Activated CD4-positive, alpha-beta T cell treated with anti-CD3 and anti-CD28 coated beads, Interleukin-2, amount 50 U/mL, for 16 hours (primary cell): ENCODE data around the gene PLCB4.

Experiments
- DNase-seq: peaks from one replicate; pipeline ENCODE4 v3.0.0-alpha.2; 2020

PLCB4 gene

DNA sequence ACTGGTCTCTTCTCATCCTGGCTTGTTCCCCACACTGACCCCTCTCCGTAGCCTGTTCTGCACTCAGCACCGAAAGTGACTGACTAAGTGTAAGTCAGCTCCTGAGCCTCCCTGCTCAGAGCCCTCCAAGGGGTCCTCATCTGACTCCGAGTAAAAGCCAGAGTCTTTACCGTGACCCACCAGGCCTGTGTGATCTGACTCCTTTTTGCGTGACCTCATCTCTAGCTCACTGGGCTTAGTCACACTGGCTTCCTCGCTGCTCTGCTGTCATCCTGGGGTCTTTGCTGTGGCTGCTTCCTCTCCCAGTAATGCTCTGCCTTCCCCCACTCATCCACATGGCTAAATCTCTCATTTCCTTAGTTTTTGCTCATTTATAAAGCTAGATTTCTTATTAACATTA lies 116.6 kb downstream of the PLCB4 start:
- no peak for DNase-seq

DNA sequence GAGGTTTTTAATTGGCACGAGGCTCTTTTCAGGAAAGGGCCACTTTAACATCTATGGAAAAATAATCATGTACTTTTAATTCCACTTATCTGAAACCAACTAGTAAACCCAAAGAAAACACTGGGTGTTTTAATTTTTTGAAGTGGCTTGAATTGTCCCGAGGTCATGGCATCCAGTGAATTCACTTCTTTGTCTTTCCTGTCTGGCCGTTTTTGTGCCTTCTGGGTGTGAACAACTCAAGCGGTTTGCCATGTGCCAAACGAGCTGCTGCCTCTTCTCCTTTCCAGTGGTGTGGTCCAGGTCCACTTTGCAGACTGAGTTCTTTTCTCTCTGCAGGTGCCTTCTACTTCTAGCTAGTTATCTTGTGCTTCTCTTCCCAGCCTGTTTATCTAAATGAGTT lies 117.5 kb downstream of the PLCB4 start:
- DNase-seq, result no peak

- no peak for DNase-seq
Measured at GRCh38 chr20:9195031-9195430, 126.1 kb downstream of the PLCB4 start.

- no peak for DNase-seq
Measured at GRCh38 chr20:9196110-9196509, 127.2 kb downstream of the PLCB4 start.

DNA sequence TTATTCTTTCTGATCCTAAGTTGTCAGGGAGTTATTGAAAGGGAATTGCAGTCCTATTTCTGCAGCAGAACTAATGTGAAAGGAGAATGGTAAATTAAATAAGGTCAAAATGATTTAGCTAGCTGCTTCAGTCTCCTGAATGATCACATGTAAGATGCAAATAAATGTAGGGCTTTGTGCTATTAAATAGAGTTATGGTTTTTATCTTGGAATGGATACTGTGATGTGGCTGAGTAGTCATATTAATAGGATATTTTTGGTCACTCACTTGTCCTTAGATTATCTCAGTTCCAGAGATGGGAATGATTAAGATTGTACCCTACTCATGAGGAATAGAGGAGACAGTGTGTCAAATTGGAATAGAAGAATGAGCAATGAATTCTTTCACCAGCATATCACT lies 129.6 kb downstream of the PLCB4 start:
- no peak for DNase-seq

- no peak for DNase-seq
Measured at GRCh38 chr20:9200196-9200595, 131.3 kb downstream of the PLCB4 start.

- DNase-seq, result no peak
Measured at GRCh38 chr20:9200620-9201019, 131.7 kb downstream of the PLCB4 start.

DNA sequence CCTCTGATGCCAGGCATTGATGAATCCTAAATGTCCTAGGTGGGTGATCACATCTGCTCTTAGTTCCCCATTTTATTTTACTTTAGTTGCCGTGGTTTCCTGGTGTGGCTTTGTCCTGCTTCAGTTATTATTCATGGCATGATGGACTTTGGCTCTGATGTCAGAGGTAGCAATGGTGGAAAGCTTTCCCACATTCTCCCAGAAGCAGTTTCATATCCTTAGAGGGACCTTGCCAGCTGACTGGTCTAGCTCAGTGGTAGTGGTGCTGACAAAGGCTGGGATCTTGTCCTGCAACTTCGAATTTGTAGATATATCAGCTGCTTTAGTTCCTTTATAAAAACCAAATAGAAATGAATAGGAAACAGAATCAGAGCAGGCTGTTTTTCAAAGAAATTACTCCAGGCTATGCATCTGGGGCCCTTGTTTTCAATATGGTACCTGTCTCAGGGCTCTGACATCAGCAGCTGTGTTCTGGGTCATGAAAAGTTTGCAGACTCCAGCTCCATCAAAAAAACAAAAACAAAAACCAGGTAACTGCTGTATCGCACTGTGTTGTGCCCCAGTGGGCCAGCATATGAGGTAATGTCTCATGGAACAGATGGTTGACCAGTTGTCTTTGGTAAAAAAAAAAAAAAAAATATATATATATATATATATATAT lies 133.7 kb downstream of the PLCB4 start:
- no peak for DNase-seq

GRCh38 chr20:9203081-9203447 lies 134.2 kb downstream of the PLCB4 start:
- no peak for DNase-seq

- no peak for DNase-seq
Measured at GRCh38 chr20:9204979-9205378, 136.1 kb downstream of the PLCB4 start.

DNA sequence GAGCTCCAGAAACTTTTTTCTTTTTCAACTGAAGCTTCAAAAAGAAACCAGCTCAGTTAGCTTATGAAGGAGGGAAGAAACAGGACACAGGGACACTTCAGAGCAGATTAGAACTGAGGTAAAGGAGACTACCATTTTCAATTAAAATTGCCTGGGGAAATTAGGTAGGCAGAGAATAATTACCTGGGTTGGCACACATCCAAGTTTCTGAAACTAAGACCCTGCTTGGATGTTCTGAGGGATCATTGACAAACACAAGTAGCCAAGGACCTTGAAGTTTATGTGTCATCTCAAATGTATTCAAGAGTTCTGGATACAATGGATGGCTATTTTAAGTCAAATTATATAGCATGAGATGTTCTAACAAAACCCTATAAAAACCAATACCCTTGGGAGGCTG lies 137.6 kb downstream of the PLCB4 start:
- DNase-seq, result no peak

DNA sequence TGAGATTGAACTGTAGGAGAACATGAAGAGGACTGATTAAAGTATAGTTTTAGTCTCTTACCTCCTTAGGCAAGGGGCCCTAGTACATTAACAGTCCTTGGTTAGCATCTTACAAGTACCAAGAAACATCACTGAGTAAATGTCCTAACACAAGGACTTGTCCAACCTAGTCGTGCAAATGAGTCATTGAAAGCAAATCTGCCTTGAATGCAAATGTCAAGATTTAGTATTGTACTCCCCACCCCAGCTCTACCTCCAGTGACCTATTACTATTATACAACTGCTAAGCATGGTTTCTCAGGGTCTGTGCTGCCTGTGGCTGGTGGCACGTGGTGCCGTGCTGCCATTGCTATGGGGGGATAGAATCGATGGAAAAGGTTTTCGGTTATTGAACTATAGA lies 138.4 kb downstream of the PLCB4 start:
- no peak for DNase-seq

DNA sequence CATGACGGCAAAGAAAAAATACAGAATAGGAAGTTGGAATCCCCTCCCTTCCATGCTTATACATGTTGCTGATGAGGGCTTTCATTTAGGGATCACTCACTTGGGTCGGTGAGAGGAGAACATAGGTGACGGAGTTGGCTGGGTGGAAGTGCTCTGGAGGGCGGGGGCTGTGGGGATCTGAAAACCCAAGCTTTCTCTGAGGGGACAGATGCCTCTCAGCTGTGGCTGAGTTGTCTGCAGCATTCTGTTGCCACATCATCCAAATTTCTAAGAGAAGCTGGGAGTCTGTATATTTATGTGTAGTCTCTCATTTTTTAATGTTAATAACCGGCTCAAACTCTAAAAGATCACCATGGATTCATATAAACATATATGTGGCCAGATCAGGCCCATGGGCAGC lies 141.5 kb downstream of the PLCB4 start:
- no peak for DNase-seq

GRCh38 chr20:9211016-9211760 lies 142.3 kb downstream of the PLCB4 start:
- DNase-seq, result no peak

DNA sequence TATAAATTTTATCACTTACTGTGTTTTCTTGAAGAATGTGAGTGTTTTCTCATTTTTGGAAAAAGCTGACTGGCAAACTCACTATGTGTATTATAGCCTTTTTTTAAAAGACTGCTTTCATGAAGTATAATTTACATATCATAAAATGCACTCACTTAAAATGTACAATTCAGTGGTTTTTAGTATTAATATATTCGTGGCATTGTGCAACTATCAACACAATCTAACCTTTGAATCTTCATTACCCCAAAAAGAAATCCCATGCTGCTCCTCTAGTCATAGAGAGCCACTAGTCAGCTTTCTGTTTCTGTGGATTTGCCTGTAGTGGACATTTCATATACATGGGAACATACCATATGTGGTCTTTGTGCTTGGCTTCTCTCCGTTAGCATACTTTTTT lies 143.8 kb downstream of the PLCB4 start:
- no peak for DNase-seq

- DNase-seq, result no peak
Measured at GRCh38 chr20:9214685-9215084, 145.8 kb downstream of the PLCB4 start.

DNA sequence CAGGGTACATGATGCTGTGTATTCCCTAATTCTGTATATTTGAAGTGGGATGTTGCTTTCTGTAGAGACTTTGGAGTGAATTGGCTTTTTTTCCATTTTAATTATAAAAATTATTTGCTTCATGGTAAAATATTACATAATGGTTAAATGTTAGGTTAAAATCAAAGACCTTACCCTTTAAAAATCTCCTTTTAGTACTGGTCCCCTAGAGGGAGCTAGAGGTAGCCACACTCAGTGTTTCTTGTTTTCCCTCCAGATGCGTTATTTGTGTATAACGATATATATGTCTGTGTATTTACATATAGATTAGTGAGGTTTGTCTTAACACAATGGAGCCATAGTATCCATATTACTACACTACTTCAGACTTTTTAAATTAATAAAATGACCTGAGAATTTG lies 146.7 kb downstream of the PLCB4 start:
- no peak for DNase-seq

DNA sequence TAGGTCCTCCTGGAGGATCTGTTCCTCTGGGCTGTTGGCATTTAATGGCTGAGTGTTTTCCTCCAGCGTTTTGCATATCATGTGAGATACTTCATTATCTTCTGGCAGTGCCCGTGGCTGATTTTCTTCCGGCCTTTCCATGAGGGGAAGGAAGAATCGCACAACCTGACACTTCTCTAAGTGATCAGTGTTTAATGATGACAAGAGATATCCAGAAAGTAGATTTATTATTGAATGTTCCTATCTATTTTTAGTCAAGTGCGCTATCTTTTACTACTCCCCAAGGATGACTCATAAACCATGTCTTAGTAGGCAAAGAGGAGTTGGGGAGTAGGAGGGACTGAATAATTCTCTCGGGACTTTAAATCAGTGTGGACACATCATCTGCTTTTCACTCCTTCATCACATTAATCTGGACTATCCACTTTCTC lies 149.7 kb downstream of the PLCB4 start:
- DNase-seq, result no peak

DNA sequence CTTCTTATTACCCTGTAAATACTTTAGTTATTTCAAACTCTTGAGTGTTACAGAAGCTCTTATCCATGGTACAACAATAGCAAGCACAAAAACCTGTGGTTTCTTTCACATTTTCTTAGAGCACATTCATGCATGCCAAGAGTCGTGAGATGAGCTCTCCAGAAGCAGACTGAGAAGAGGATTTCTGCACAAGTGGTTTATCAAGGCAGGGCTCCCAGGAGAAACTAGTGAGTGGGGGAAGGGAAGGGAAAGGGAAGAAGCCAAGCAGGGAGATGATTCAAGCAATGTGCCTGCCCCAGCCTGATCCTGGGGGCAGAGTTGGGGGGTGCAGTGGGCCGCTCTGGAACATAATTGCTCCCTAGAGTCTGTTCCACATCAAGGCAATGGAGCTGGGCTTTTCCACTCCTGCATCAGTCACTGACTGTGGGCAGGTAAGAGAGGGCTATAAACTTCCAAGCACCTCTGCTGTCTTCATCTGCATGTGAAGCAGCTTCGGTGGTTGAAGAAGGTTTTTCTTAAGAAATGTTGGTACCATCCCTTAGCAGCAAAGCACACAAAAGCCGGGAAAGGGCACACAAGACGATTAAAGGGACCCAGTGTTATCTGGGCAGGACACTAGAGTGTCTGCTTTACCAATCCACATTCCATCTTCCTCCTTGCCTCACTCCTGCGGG lies 152.1 kb downstream of the PLCB4 start:
- DNase-seq, result no peak

DNA sequence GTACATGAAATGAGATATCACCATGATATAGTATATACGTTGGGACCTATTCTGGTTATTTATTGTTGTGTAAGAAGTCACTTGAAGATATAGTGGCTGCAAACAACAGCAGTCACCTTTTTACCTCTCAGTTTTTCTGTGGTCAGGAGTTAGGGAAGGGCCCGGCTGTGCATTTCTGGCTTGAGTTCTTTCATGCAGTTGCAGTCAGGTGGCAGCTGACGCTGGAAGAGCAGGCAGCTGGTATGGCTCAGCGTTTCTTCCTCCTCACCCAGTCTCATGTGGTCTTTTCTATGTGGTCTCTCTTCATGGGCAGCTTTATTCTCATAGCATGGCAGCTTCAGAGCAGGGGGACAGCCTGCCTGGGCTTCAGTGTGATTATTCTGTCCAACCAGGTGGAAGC lies 154.4 kb downstream of the PLCB4 start:
- no peak for DNase-seq

DNA sequence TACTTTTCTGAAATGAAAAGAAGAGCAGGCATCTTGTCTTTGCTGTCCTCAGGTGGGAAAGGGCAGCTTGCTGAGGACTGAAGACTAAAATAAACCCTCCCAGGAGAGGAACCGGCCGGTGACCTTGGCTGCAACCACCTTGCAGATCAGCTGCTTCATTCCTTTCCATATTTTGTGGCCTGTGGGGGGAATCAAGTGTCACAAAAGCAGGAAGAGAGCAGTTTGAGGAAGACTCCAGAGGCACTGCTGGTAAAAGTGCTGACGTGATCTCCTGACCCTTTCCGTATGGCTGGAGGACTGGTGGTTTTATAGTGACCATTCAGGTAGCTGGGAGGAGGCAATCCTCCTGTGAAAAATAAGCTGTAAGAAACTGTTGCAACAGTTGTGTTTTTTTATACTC lies 157.0 kb downstream of the PLCB4 start:
- DNase-seq, result no peak

GRCh38 chr20:9227896-9228615 lies 159.2 kb downstream of the PLCB4 start:
- DNase-seq, result no peak

DNA sequence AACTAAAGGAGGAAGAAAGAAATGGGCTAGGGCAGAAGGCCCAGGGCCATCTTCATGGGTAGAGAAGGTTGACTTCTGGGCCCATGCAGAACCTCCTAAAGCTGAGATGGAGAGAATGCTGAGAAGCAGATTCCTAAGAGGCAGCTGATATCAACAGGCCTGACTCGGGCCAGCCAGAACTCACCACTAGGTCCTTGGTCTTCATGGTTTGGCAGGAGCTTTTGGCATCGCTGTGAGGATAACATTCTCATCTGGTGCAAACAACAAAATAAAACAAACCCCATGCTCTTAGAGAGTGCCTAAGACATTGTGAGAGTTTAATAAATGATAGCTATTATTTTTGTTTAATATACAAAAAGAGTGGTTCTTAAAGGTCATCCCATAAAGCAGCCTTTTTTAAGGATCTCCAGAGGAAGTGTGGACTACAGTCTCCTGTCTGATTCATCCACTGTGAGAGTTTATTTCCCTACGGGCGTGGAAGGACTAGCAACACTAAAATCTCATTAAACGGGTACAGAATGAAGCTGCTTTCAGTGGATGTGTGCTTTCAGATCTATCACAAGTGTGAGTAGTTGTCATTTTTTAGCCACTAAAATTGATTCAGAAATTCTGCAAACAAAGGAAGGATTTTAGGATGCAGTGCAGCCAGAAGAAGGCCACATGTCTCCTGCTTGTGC lies 160.0 kb downstream of the PLCB4 start:
- no peak for DNase-seq
